Fibroblast of lung (primary cell): ENCODE measurements around the gene KIAA1958.

ENCODE experiments used
- EZH2 ChIP-seq: IDR thresholded peaks from 2 replicates; pipeline ENCODE4 v1.5.1; 2012; ENCODE audit warnings: low read length, control low read depth, mild to moderate bottlenecking; ENCODE audit errors: missing control alignments
- TF ChIP-seq, protein P1 (sequence below), 2 donors: IDR thresholded peaks in 1 of 2; conservative IDR thresholded peaks in 1 of 2; 1 replicate in 1 of 2; 2 replicates in 1 of 2; pipeline ENCODE4 v1.5.1; 2011 to 2012; ENCODE audit warnings: low read length in 2 of 2, control low read depth in 1 of 2, inconsistent platforms in 1 of 2, low read depth in 1 of 2, mild to moderate bottlenecking in 1 of 2

DNA sequence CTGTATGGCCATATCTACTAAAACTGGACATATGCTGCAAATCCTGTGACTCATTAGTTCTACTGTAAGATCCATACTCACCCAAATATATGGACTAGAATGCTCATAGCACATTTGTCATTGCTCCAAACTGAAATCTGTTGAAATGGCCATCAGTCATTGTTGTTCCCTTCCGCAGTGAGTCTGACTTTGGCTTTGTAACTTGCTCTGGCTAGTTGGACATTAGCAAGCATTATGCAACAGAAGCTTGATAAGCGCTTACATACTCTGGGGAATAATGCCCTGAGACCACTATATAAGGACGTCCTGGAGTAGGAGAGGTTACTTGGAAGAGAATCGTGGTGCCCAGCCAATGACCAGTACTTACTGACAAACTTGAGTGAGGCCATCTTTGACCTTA is 9.0 kb downstream of the KIAA1958 start:
- TF ChIP-seq, protein P1, sequence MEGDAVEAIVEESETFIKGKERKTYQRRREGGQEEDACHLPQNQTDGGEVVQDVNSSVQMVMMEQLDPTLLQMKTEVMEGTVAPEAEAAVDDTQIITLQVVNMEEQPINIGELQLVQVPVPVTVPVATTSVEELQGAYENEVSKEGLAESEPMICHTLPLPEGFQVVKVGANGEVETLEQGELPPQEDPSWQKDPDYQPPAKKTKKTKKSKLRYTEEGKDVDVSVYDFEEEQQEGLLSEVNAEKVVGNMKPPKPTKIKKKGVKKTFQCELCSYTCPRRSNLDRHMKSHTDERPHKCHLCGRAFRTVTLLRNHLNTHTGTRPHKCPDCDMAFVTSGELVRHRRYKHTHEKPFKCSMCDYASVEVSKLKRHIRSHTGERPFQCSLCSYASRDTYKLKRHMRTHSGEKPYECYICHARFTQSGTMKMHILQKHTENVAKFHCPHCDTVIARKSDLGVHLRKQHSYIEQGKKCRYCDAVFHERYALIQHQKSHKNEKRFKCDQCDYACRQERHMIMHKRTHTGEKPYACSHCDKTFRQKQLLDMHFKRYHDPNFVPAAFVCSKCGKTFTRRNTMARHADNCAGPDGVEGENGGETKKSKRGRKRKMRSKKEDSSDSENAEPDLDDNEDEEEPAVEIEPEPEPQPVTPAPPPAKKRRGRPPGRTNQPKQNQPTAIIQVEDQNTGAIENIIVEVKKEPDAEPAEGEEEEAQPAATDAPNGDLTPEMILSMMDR (conservative IDR thresholded peaks at IDR 0.05 in 1 of 2, IDR thresholded peaks at IDR 0.05 in 1 of 2; ENCODE audit: low read depth in 1 of 2, low read length in 2 of 2) = no peak
- no peak for TF ChIP-seq EZH2
